Caki2 (cell line): ENCODE measurements around the gene PPP1R17. TPM values are rescaled to one million over a fixed set of nuclear protein-coding genes. Genes with fewer than 3 reads are reported as not detected.

Experiments used
- total RNA-seq: library from RNA; depleted of rRNA; stranded (reverse); fragments of >200 nt; shearing (Covaris generic); gene quantifications from 2 replicates; pipeline ENCODE4 v1.2.3, GENCODE V29; 2014; ENCODE audit warnings: low replicate concordance; rRNA removed

PPP1R17 gene
- total RNA-seq, 1 experiment from 2014 or later: not detected

Other genes starting within 250 kb of the PPP1R17 start
- not detected in 2 replicates for gene ITPRID1, start 173.1 kb upstream of the PPP1R17 start, total RNA-seq